HT1080 (cell line): ENCODE data around the gene CCSER2. TPM values are rescaled to one million over a fixed set of nuclear protein-coding genes. Genes with fewer than 3 reads are reported as not detected.
A peak's percentile ranks its signal among the peaks of the same experiment; 100 is the strongest.
"Not testable (repeated sequence)": the region's sequence is repeated elsewhere in the genome, so short reads cannot be mapped to it uniquely, and the experiment has no call there.

Experiments
- DNase-seq: peaks from one replicate; pipeline ENCODE4 v3.0.0-alpha.2; 2015; ENCODE audit warnings: low read depth
- total RNA-seq: library from RNA; depleted of rRNA; stranded (reverse); fragments of >200 nt; shearing (Covaris generic); gene quantifications from 2 replicates; pipeline ENCODE4 v1.2.3, GENCODE V29; 2014

Gene CCSER2
- total RNA-seq, 1 experiment from 2014 or later, result 24.5 TPM

GRCh38 chr10:84391326-84391725, 62.9 kb downstream of the CCSER2 start:
- no peak for DNase-seq

GRCh38 chr10:84392181-84392580, 63.8 kb downstream of the CCSER2 start:
- no peak for DNase-seq

GRCh38 chr10:84395581-84395980, 67.2 kb downstream of the CCSER2 start:
- DNase-seq, result peak; percentile 7

- no peak for DNase-seq
Measured at GRCh38 chr10:84397735-84398144, 69.4 kb downstream of the CCSER2 start.

- no peak for DNase-seq
Measured at GRCh38 chr10:84398696-84399095, 70.3 kb downstream of the CCSER2 start.

- DNase-seq, result no peak
Measured at GRCh38 chr10:84401854-84402611, 73.6 kb downstream of the CCSER2 start.

- no peak for DNase-seq
Measured at GRCh38 chr10:84404783-84405182, 76.4 kb downstream of the CCSER2 start.

- no peak for DNase-seq
Measured at GRCh38 chr10:84405662-84406061, 77.3 kb downstream of the CCSER2 start.

GRCh38 chr10:84406561-84406960, 78.2 kb downstream of the CCSER2 start:
- DNase-seq, result no peak

GRCh38 chr10:84407388-84408049, 79.1 kb downstream of the CCSER2 start:
- no peak for DNase-seq

GRCh38 chr10:84412482-84412881, 84.1 kb downstream of the CCSER2 start:
- no peak for DNase-seq

GRCh38 chr10:84414110-84414509, 85.7 kb downstream of the CCSER2 start:
- not testable (repeated sequence) for DNase-seq

GRCh38 chr10:84415539-84416244, 87.3 kb downstream of the CCSER2 start:
- peak; percentile 14 for DNase-seq

- DNase-seq, result no peak
Measured at GRCh38 chr10:84416245-84416555, 87.8 kb downstream of the CCSER2 start.

GRCh38 chr10:84423719-84424118, 95.3 kb downstream of the CCSER2 start:
- peak; percentile 4 for DNase-seq

GRCh38 chr10:84424731-84425167, 96.4 kb downstream of the CCSER2 start:
- DNase-seq, result peak; percentile 94

- peak; percentile 25 for DNase-seq
Measured at GRCh38 chr10:84427903-84428650, 99.7 kb downstream of the CCSER2 start.

- no peak for DNase-seq
Measured at GRCh38 chr10:84428711-84429110, 100.3 kb downstream of the CCSER2 start.

GRCh38 chr10:84429926-84430520, 101.6 kb downstream of the CCSER2 start:
- DNase-seq, result peak; percentile 57

GRCh38 chr10:84432891-84433290, 104.5 kb downstream of the CCSER2 start:
- DNase-seq, result no peak

GRCh38 chr10:84440781-84441180, 112.4 kb downstream of the CCSER2 start:
- no peak for DNase-seq
